ENCODE results near the gene PDLIM4. TPM values are rescaled to one million over a fixed set of nuclear protein-coding genes. Genes with fewer than 3 reads are reported as not detected.
A peak's percentile ranks its signal among the peaks of the same experiment; 100 is the strongest.

Gene PDLIM4
- total and polyA plus RNA-seq, 2 experiments from 2014 or later = 84.4 to 156 TPM

GRCh38 chr5:132313961-132314432 is 56.5 kb downstream of the PDLIM4 start:
- WGBS, 2 experiments (ENCODE audit: low coverage in 1 of 2, low lambda C conversion rate in 2 of 2, missing lambda C conversion rate in 2 of 2) = 94 to 100% methylated on average over 2 of the region's 2 CpGs
- H3K36me3 ChIP-seq (ENCODE audit: low read depth) = no peaks in the 10 kb centered on the region

GRCh38 chr5:132315529-132316067 is 58.1 kb downstream of the PDLIM4 start:
- Histone ChIP-seq H3K4me3 (no peak overlapping the region), H2AFZ (no peak overlapping the region), H3K4me1 (ENCODE audit: insufficient read depth) (peaks cover 14% of the 10 kb centered on the region), H3K27me3 (replicated peaks; ENCODE audit: insufficient read depth) (no peaks in the 10 kb centered on the region), H3K36me3 (ENCODE audit: low read depth) (no peaks in the 10 kb centered on the region), H3K9me2 (ENCODE audit: insufficient read depth) (no peaks in the 10 kb centered on the region), H3K9me3 (ENCODE audit: low read depth) (no peaks in the 10 kb centered on the region), H4K20me1 (ENCODE audit: insufficient read depth) (no peaks in the 10 kb centered on the region), H3K79me2 (ENCODE audit: insufficient read depth) (0 out of 2 replicates have a peak, but pooled peaks cover 4% of the 10 kb centered on the region), H3K27ac (no peak overlapping the region), H3K9ac (no peak overlapping the region), H3K4me2 (ENCODE audit: unreplicated experiment) (no peak overlapping the region), H3F3A (ENCODE audit: insufficient read depth) (peaks cover 15% of the 10 kb centered on the region)
- 83% methylated on average over 5 of the region's 5 CpGs for WGBS, 2 experiments (ENCODE audit: low coverage in 1 of 2, low lambda C conversion rate in 2 of 2, missing lambda C conversion rate in 2 of 2)
- DNase-seq = no peak
- in situ Hi-C loops (cut with MboI) = no loop called here
- TF ChIP-seq EZH2 (IDR thresholded peaks at IDR 0.05; ENCODE audit: insufficient read depth, poor library complexity, severe bottlenecking) = no peak
- no peak for TF ChIP-seq EZH2phosphoT487 (IDR thresholded peaks at IDR 0.05; ENCODE audit: insufficient read depth, low read depth)

More at GRCh38 chr5:132313961-132314432, 56.5 kb downstream of the PDLIM4 start:
- peaks cover 4% of the 10 kb centered on the region; the same call in 1 of the 2 replicates for H3K79me2 ChIP-seq (ENCODE audit: insufficient read depth)
- H3K4me2 ChIP-seq (ENCODE audit: unreplicated experiment) = peak overlapping the region; percentile 27
- peak overlapping the region; percentile 62 for H3K27ac ChIP-seq
- H3K4me3 ChIP-seq = no peak overlapping the region
- H3K27me3 ChIP-seq (replicated peaks; ENCODE audit: insufficient read depth) = no peaks in the 10 kb centered on the region
- H3K9ac ChIP-seq = no peak overlapping the region
- in situ Hi-C loops (cut with MboI) = no loop called here
- H3K4me1 ChIP-seq (ENCODE audit: insufficient read depth) = peaks cover 16% of the 10 kb centered on the region
- no peaks in the 10 kb centered on the region for H4K20me1 ChIP-seq (ENCODE audit: insufficient read depth)
- no peaks in the 10 kb centered on the region for H3K9me2 ChIP-seq (ENCODE audit: insufficient read depth)
- no peak overlapping the region for H2AFZ ChIP-seq
- no peaks in the 10 kb centered on the region for H3K9me3 ChIP-seq (ENCODE audit: low read depth)
- H3F3A ChIP-seq (ENCODE audit: insufficient read depth) = peaks cover 15% of the 10 kb centered on the region
- no peak for DNase-seq
- TF ChIP-seq EZH2phosphoT487 (IDR thresholded peaks at IDR 0.05; ENCODE audit: insufficient read depth, low read depth) (no peak), EZH2 (IDR thresholded peaks at IDR 0.05; ENCODE audit: insufficient read depth, poor library complexity, severe bottlenecking) (no peak)

- H3K36me3 ChIP-seq (ENCODE audit: low read depth) = 0 out of 2 replicates have a peak, but pooled peaks cover 8% of the 10 kb centered on the region
- no peak for DNase-seq
- H3K4me2 ChIP-seq (ENCODE audit: unreplicated experiment) = no peak overlapping the region
- 100% methylated on average over 1 of the region's 1 CpG for WGBS, 2 experiments (ENCODE audit: low coverage in 1 of 2, low lambda C conversion rate in 2 of 2, missing lambda C conversion rate in 2 of 2)
- H3K4me3 ChIP-seq = no peak overlapping the region
- H2AFZ ChIP-seq = no peak overlapping the region
- H3K79me2 ChIP-seq (ENCODE audit: insufficient read depth) = no peaks in the 10 kb centered on the region
- no peaks in the 10 kb centered on the region for H3K9me3 ChIP-seq (ENCODE audit: low read depth)
- H3K9me2 ChIP-seq (ENCODE audit: insufficient read depth) = no peaks in the 10 kb centered on the region
- TF ChIP-seq EZH2phosphoT487 (IDR thresholded peaks at IDR 0.05; ENCODE audit: insufficient read depth, low read depth) (no peak), EZH2 (IDR thresholded peaks at IDR 0.05; ENCODE audit: insufficient read depth, poor library complexity, severe bottlenecking) (no peak)
- H4K20me1 ChIP-seq (ENCODE audit: insufficient read depth) = no peaks in the 10 kb centered on the region
- no peak overlapping the region for H3K9ac ChIP-seq
- no peak overlapping the region for H3K27ac ChIP-seq
- H3F3A ChIP-seq (ENCODE audit: insufficient read depth) = no peaks in the 10 kb centered on the region
- H3K4me1 ChIP-seq (ENCODE audit: insufficient read depth) = peaks cover 4% of the 10 kb centered on the region
- in situ Hi-C loops (cut with MboI) = no loop called here
- H3K27me3 ChIP-seq (replicated peaks; ENCODE audit: insufficient read depth) = no peaks in the 10 kb centered on the region
These were observed 62.5 kb downstream of the PDLIM4 start for GRCh38 chr5:132319975-132320374.

DNA sequence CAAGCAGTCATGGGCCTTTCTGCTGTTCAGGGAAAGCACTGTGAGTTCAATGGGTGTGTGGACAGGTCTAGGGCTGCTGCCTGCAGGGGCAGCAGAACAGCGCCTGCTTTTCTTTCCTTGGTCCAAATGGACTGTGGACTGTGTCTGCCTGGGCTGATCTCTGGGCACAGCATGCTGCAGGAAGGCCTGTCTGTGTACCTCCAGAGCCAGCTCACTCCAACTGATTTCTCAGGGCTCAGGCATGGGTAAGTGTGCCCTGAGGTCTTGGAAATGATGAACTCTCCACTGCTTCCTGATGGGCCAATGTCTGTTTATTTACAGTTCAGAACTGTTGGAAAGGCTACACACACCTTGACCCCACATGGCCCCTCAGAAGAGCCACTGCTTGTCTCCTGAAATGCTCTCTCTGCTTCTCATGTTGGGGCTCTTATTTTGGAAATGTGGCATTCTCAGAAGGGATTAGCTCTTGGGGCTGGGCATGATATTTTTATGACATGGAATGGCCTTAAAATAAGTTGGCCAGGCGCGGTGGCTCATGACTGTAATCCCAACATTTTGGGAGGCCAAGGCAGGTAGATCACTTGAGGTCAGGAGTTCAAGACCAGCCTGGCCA is 63.7 kb downstream of the PDLIM4 start:
- no peak for TF ChIP-seq EZH2 (IDR thresholded peaks at IDR 0.05; ENCODE audit: insufficient read depth, poor library complexity, severe bottlenecking)
- no peak for TF ChIP-seq EZH2phosphoT487 (IDR thresholded peaks at IDR 0.05; ENCODE audit: insufficient read depth, low read depth)
- H3K4me2 ChIP-seq (ENCODE audit: unreplicated experiment) = no peak overlapping the region
- H2AFZ ChIP-seq = no peak overlapping the region
- no peaks in the 10 kb centered on the region for H3K9me3 ChIP-seq (ENCODE audit: low read depth)
- H4K20me1 ChIP-seq (ENCODE audit: insufficient read depth) = no peaks in the 10 kb centered on the region
- no peak for DNase-seq
- H3K4me1 ChIP-seq (ENCODE audit: insufficient read depth) = peaks cover 4% of the 10 kb centered on the region
- no peak overlapping the region for H3K4me3 ChIP-seq
- in situ Hi-C loops (cut with MboI) = no loop called here
- H3K9me2 ChIP-seq (ENCODE audit: insufficient read depth) = no peaks in the 10 kb centered on the region
- H3K27me3 ChIP-seq (replicated peaks; ENCODE audit: insufficient read depth) = no peaks in the 10 kb centered on the region
- no peaks in the 10 kb centered on the region for H3K79me2 ChIP-seq (ENCODE audit: insufficient read depth)
- no peak overlapping the region for H3K9ac ChIP-seq
- H3K36me3 ChIP-seq (ENCODE audit: low read depth) = 0 out of 2 replicates have a peak, but pooled peaks cover 8% of the 10 kb centered on the region
- no peak overlapping the region for H3K27ac ChIP-seq
- H3F3A ChIP-seq (ENCODE audit: insufficient read depth) = no peaks in the 10 kb centered on the region
- 97 to 98% methylated on average over 3 of the region's 3 CpGs for WGBS, 2 experiments (ENCODE audit: low coverage in 1 of 2, low lambda C conversion rate in 2 of 2, missing lambda C conversion rate in 2 of 2)

Measured in GM23248 (cell line).